Measurements from ENCODE around the gene PPP2R5C. TPM values are rescaled to one million over a fixed set of nuclear protein-coding genes. Genes with fewer than 3 reads are reported as not detected.

Gene PPP2R5C
- total RNA-seq, 1 experiment from 2014 or later, result 113 TPM

- DNase-seq (ENCODE audit: low read depth), result no peak
Observed at GRCh38 chr14:101814934-101815333, 53.4 kb downstream of the PPP2R5C start.

- DNase-seq (ENCODE audit: low read depth), result no peak
Observed at GRCh38 chr14:101815994-101816393, 54.5 kb downstream of the PPP2R5C start.

- DNase-seq (ENCODE audit: low read depth), result no peak
Observed at GRCh38 chr14:101817501-101818001, 56.0 kb downstream of the PPP2R5C start.

GRCh38 chr14:101819251-101819990 is 57.9 kb downstream of the PPP2R5C start:
- DNase-seq (ENCODE audit: low read depth), result no peak

- no peak for DNase-seq (ENCODE audit: low read depth)
Observed at GRCh38 chr14:101820283-101820798, 58.8 kb downstream of the PPP2R5C start.

GRCh38 chr14:101821528-101821927 is 60.0 kb downstream of the PPP2R5C start:
- no peak for DNase-seq (ENCODE audit: low read depth)

GRCh38 chr14:101823066-101823465 is 61.6 kb downstream of the PPP2R5C start:
- no peak for DNase-seq (ENCODE audit: low read depth)

- DNase-seq (ENCODE audit: low read depth), result no peak
Observed at GRCh38 chr14:101823511-101824120, 62.1 kb downstream of the PPP2R5C start.

- no peak for DNase-seq (ENCODE audit: low read depth)
Observed at GRCh38 chr14:101824339-101824727, 62.8 kb downstream of the PPP2R5C start.

GRCh38 chr14:101825797-101826196 is 64.3 kb downstream of the PPP2R5C start:
- DNase-seq (ENCODE audit: low read depth), result no peak

GRCh38 chr14:101826351-101826750 is 64.8 kb downstream of the PPP2R5C start:
- DNase-seq (ENCODE audit: low read depth), result no peak

GRCh38 chr14:101827286-101827685 is 65.8 kb downstream of the PPP2R5C start:
- DNase-seq (ENCODE audit: low read depth), result peak; percentile 13

GRCh38 chr14:101828046-101828445 is 66.5 kb downstream of the PPP2R5C start:
- DNase-seq (ENCODE audit: low read depth), result no peak

- DNase-seq (ENCODE audit: low read depth), result no peak
Observed at GRCh38 chr14:101830271-101830670, 68.8 kb downstream of the PPP2R5C start.

- no peak for DNase-seq (ENCODE audit: low read depth)
Observed at GRCh38 chr14:101833045-101833444, 71.5 kb downstream of the PPP2R5C start.

- DNase-seq (ENCODE audit: low read depth), result no peak
Observed at GRCh38 chr14:101834397-101834796, 72.9 kb downstream of the PPP2R5C start.

GRCh38 chr14:101834800-101835547 is 73.5 kb downstream of the PPP2R5C start:
- DNase-seq (ENCODE audit: low read depth), result no peak

- no peak for DNase-seq (ENCODE audit: low read depth)
Observed at GRCh38 chr14:101835566-101835965, 74.1 kb downstream of the PPP2R5C start.

- no peak for DNase-seq (ENCODE audit: low read depth)
Observed at GRCh38 chr14:101836135-101836534, 74.6 kb downstream of the PPP2R5C start.

GRCh38 chr14:101838476-101838875 is 77.0 kb downstream of the PPP2R5C start:
- DNase-seq (ENCODE audit: low read depth), result no peak

- DNase-seq (ENCODE audit: low read depth), result no peak
Observed at GRCh38 chr14:101839236-101839635, 77.7 kb downstream of the PPP2R5C start.

GRCh38 chr14:101839661-101840060 is 78.2 kb downstream of the PPP2R5C start:
- DNase-seq (ENCODE audit: low read depth), result no peak
